HepG2 (cell line): ENCODE results near the gene TMC2. TPM values are rescaled to one million over a fixed set of nuclear protein-coding genes. Genes with fewer than 3 reads are reported as not detected.

Source experiments
- BRD4 ChIP-seq: sonication (generic); formaldehyde crosslinking; IDR thresholded peaks from 2 replicates; pipeline ENCODE4 v1.4.0; 2020; ENCODE audit warnings: missing genetic modification reagents
- CAMTA2 ChIP-seq: sonication (generic); formaldehyde crosslinking; IDR thresholded peaks from 2 replicates; pipeline ENCODE4 v1.4.0; 2020; ENCODE audit warnings: mild to moderate bottlenecking, missing genetic modification reagents, borderline replicate concordance
- GABPA ChIP-seq, 2 experiments: IDR thresholded peaks; 2 replicates each; pipeline ENCODE4 v1.6.1; 2011 to 2016; ENCODE audit warnings: low read depth in 2 of 2, low read length in 1 of 2, missing biosample characterization in 1 of 2, missing genetic modification characterization in 1 of 2
- HMGA1 ChIP-seq: sonication (generic); formaldehyde crosslinking; conservative IDR thresholded peaks from 2 replicates; pipeline ENCODE4 v1.4.0; 2020; ENCODE audit warnings: missing genetic modification reagents
- MEIS1 ChIP-seq: sonication (generic); formaldehyde crosslinking; IDR thresholded peaks from 2 replicates; pipeline ENCODE4 v1.9.0; 2021; ENCODE audit warnings: mild to moderate bottlenecking, missing genetic modification reagents, moderate library complexity, borderline replicate concordance
- NR2F1 ChIP-seq, 2 experiments: fragments of 450-650 bp in 1 of 2; formaldehyde crosslinking in 1 of 2; IDR thresholded peaks; 2 replicates each; pipeline versions ENCODE4 v1.5.0 to v1.6.1; 2016 to 2020; ENCODE audit warnings: mild to moderate bottlenecking in 1 of 2, missing compliant biosample characterization in 1 of 2, missing genetic modification reagents in 1 of 2, moderate library complexity in 1 of 2
- PHF5A ChIP-seq: IDR thresholded peaks from one replicate; pipeline ENCODE4 v1.6.1; 2018; ENCODE audit warnings: low read depth, missing genetic modification reagents; ENCODE audit not compliant: unreplicated experiment
- PLRG1 ChIP-seq: fragments of 450-650 bp; conservative IDR thresholded peaks from 2 replicates; pipeline ENCODE4 v1.6.1; 2016
- RFX5 ChIP-seq: IDR thresholded peaks from 2 replicates; pipeline ENCODE4 v1.6.1; 2011; ENCODE audit warnings: low read depth, low read length, improper control_type of control experiment
- RXRB ChIP-seq: IDR thresholded peaks from 2 replicates; pipeline ENCODE4 v1.6.1; 2016; ENCODE audit warnings: borderline replicate concordance, missing genetic modification reagents, missing compliant biosample characterization
- SMARCC2 ChIP-seq: fragments of 450-650 bp; IDR thresholded peaks from 2 replicates; pipeline ENCODE4 v1.6.1; 2017; ENCODE audit warnings: antibody characterized with exemption, mild to moderate bottlenecking
- SPEN ChIP-seq: sonication (generic); formaldehyde crosslinking; IDR thresholded peaks from 2 replicates; pipeline ENCODE4 v1.5.1; 2020; ENCODE audit warnings: low read depth, mild to moderate bottlenecking, missing genetic modification reagents
- SRY ChIP-seq: sonication (generic); formaldehyde crosslinking; IDR thresholded peaks from 2 replicates; pipeline ENCODE4 v1.8.0; 2022; ENCODE audit warnings: mild to moderate bottlenecking, missing genetic modification reagents
- TBX3 ChIP-seq: fragments of 450-650 bp; IDR thresholded peaks from 2 replicates; pipeline ENCODE4 v1.6.1; 2017; ENCODE audit warnings: antibody characterized with exemption, mild to moderate bottlenecking, inconsistent platforms, borderline replicate concordance
- TMF1 ChIP-seq: sonication (generic); formaldehyde crosslinking; IDR thresholded peaks from 2 replicates; pipeline ENCODE4 v1.8.1; 2022; ENCODE audit warnings: low read depth, missing genetic modification reagents
- ZC3H13 ChIP-seq: sonication (generic); formaldehyde crosslinking; IDR thresholded peaks from 2 replicates; pipeline ENCODE4 v1.8.1; 2023; ENCODE audit warnings: mild to moderate bottlenecking, missing genetic modification reagents, moderate library complexity
- ZFP36L1 ChIP-seq: sonication (generic); formaldehyde crosslinking; IDR thresholded peaks from 2 replicates; pipeline ENCODE4 v1.8.0; 2022; ENCODE audit warnings: mild to moderate bottlenecking, missing genetic modification reagents, moderate library complexity
- ZFY ChIP-seq: sonication (generic); formaldehyde crosslinking; IDR thresholded peaks from 2 replicates; pipeline ENCODE4 v1.4.0; 2020; ENCODE audit warnings: missing genetic modification reagents
- ZNF235 ChIP-seq: sonication (generic); formaldehyde crosslinking; IDR thresholded peaks from 2 replicates; pipeline ENCODE4 v1.8.1; 2023; ENCODE audit warnings: mild to moderate bottlenecking, missing genetic modification reagents, borderline replicate concordance
- ZNF549 ChIP-seq: sonication (generic); formaldehyde crosslinking; IDR thresholded peaks from 2 replicates; pipeline ENCODE4 v1.5.0; 2020; ENCODE audit warnings: missing genetic modification reagents
- polyA plus RNA-seq, 8 experiments: library from polyadenylated mRNA; depleted of rRNA in 3 of 8; stranded (reverse) in 7 of 8; unstranded in 1 of 8; fragments of >200 nt; fragmentation: Illumina TruSeq in 4 of 8; extraction: Trizol in 4 of 8; gene quantifications; 2 replicates each; pipeline versions ENCODE4 v1.2.1 to v1.2.3, GENCODE V29; 2011 to 2016; ENCODE audit warnings: low read depth in 4 of 8, missing spikeins in 1 of 8, mixed read lengths in 1 of 8; ENCODE audit not compliant: insufficient read depth in 1 of 8
- total RNA-seq, 5 experiments: library from RNA; depleted of rRNA; stranded (reverse); fragments of >200 nt; fragmentation: Illumina TruSeq; extraction: Trizol; gene quantifications; 2 replicates each; pipeline ENCODE4 v1.2.3, GENCODE V29; 2016; ENCODE audit warnings: low read depth in 1 of 5
- TF ChIP-seq, protein P1 (sequence below): sonication (generic); formaldehyde crosslinking; IDR thresholded peaks from 2 replicates; pipeline ENCODE4 v1.8.1; 2023; ENCODE audit warnings: mild to moderate bottlenecking, inconsistent platforms, moderate library complexity, missing genetic modification reagents, borderline replicate concordance
- TF ChIP-seq, protein P2 (sequence below): IDR thresholded peaks from 2 replicates; pipeline ENCODE4 v1.6.1; 2016
- TF ChIP-seq, protein P3 (sequence below), 2 experiments: sonication (generic) in 1 of 2; formaldehyde crosslinking in 1 of 2; IDR thresholded peaks; 2 replicates each; pipeline versions ENCODE4 v1.4.0 to v1.6.1; 2018 to 2020; ENCODE audit warnings: missing genetic modification reagents in 2 of 2, borderline replicate concordance in 1 of 2, low read depth in 1 of 2, mild to moderate bottlenecking in 1 of 2, missing biosample characterization in 1 of 2
- TF ChIP-seq, protein P4 (sequence below): IDR thresholded peaks from 2 replicates; pipeline ENCODE4 v1.6.1; 2016

Gene TMC2
- total and polyA plus RNA-seq, 2 of the 13 experiments (the other 11 are each of a cell fraction or from before 2014, with no cell fraction given), result not detected

DNA sequence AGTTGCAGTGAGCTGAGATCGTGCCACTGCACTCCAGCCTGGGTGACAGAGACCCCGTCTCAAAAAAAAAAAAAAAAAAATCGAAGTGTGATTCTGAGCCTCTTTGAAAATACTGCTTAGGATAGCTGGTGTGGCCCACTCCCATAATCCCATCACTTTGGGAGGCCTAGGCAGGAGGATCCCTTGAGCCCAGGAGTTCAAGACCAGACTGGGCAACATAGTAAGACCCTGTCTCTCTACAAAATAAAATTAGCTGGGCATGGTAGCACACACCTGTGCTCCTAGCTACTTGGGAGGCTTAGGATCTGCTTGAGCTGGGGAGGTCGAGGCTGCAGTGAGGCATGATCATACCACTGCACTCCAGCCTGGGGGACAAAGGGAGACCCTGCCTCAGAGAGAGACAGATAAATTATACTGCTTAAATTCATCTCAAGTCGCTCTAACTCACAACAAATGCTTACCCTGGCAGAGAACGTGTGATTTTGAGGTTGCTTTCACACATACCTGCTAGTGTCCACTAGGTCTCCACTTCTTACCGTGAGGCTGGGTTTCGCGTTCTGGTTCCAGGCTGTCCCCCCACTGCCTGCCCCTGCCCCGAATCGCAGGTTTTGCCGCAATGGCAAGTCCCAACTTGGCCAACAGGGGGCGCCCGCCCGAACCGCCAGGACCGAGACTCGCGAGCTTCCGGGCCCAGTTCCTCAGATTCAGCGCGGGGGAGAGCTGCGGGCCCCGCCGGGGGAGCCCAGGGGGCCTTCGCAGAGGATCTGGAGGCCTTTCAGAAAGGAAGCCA lies 12.3 kb upstream of the TMC2 start (continued):
- TF ChIP-seq GABPA (IDR thresholded peaks at IDR 0.05; ENCODE audit: low read depth, low read length), result peak; percentile 29; the same call in 1 of the 2 replicates
- TF ChIP-seq GABPA (CRISPR knock-in tag; IDR thresholded peaks at IDR 0.05; ENCODE audit: low read depth), result peak; percentile 76
- TF ChIP-seq PHF5A (CRISPR knock-in tag), result peak; percentile 20
- no peak for TF ChIP-seq RFX5
- no peak for TF ChIP-seq PLRG1
- peak; percentile 45; the same call in 1 of the 2 replicates for TF ChIP-seq MEIS1 (CRISPR knock-in tag)
- no peak; a peak in 1 of 4 replicates for TF ChIP-seq NR2F1 (CRISPR knock-in tag; IDR thresholded peaks at IDR 0.05)
- TF ChIP-seq, protein P1, sequence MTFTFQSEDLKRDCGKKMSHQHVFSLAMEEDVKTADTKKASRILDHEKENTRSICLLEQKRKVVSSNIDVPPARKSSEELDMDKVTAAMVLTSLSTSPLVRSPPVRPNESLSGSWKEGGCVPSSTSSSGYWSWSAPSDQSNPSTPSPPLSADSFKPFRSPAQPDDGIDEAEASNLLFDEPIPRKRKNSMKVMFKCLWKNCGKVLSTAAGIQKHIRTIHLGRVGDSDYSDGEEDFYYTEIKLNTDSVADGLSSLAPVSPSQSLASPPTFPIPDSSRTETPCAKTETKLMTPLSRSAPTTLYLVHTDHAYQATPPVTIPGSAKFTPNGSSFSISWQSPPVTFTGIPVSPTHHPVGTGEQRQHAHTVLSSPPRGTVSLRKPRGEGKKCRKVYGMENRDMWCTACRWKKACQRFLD (CRISPR knock-in tag), result 0 out of 2 replicates have a peak, but pooled peaks have one; percentile 60
- TF ChIP-seq, protein P2, sequence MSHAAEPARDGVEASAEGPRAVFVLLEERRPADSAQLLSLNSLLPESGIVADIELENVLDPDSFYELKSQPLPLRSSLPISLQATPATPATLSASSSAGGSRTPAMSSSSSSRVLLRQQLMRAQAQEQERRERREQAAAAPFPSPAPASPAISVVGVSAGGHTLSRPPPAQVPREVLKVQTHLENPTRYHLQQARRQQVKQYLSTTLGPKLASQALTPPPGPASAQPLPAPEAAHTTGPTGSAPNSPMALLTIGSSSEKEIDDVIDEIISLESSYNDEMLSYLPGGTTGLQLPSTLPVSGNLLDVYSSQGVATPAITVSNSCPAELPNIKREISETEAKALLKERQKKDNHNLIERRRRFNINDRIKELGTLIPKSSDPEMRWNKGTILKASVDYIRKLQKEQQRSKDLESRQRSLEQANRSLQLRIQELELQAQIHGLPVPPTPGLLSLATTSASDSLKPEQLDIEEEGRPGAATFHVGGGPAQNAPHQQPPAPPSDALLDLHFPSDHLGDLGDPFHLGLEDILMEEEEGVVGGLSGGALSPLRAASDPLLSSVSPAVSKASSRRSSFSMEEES (CRISPR knock-in tag), result no peak
- TF ChIP-seq ZNF549 (CRISPR knock-in tag), result no peak
- TF ChIP-seq, protein P3, sequence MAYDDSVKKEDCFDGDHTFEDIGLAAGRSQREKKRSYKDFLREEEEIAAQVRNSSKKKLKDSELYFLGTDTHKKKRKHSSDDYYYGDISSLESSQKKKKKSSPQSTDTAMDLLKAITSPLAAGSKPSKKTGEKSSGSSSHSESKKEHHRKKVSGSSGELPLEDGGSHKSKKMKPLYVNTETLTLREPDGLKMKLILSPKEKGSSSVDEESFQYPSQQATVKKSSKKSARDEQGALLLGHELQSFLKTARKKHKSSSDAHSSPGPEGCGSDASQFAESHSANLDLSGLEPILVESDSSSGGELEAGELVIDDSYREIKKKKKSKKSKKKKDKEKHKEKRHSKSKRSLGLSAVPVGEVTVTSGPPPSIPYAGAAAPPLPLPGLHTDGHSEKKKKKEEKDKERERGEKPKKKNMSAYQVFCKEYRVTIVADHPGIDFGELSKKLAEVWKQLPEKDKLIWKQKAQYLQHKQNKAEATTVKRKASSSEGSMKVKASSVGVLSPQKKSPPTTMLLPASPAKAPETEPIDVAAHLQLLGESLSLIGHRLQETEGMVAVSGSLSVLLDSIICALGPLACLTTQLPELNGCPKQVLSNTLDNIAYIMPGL (CRISPR knock-in tag; IDR thresholded peaks at IDR 0.05; ENCODE audit: borderline replicate concordance in 1 of 2, low read depth in 1 of 2), result peak; percentile 100
- TF ChIP-seq ZC3H13 (CRISPR knock-in tag), result no peak; the same call in 1 of the 2 replicates
- TF ChIP-seq SRY (CRISPR knock-in tag), result no peak
- TF ChIP-seq BRD4 (CRISPR knock-in tag), result no peak
- TF ChIP-seq TBX3, result no peak
- TF ChIP-seq, protein P4, sequence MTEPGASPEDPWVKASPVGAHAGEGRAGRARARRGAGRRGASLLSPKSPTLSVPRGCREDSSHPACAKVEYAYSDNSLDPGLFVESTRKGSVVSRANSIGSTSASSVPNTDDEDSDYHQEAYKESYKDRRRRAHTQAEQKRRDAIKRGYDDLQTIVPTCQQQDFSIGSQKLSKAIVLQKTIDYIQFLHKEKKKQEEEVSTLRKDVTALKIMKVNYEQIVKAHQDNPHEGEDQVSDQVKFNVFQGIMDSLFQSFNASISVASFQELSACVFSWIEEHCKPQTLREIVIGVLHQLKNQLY (CRISPR knock-in tag), result no peak
- TF ChIP-seq ZFP36L1 (CRISPR knock-in tag), result no peak
- TF ChIP-seq CAMTA2, result no peak
- peak; percentile 91 for TF ChIP-seq ZFY
- TF ChIP-seq ZNF235 (CRISPR knock-in tag), result no peak; the same call in 1 of the 2 replicates
- TF ChIP-seq SPEN, result peak; percentile 80
- no peak for TF ChIP-seq TMF1
- TF ChIP-seq SMARCC2, result no peak
- no peak for TF ChIP-seq HMGA1 (CRISPR knock-in tag)
- no peak; the same call in 1 of the 2 replicates for TF ChIP-seq RXRB (CRISPR knock-in tag)
